K562 (cell line): Measurements from ENCODE around the gene ZNF174. TPM values are rescaled to one million over a fixed set of nuclear protein-coding genes. Genes with fewer than 3 reads are reported as not detected.
A peak's percentile ranks its signal among the peaks of the same experiment; 100 is the strongest.

ENCODE experiments used
- ATF7 ChIP-seq: fragments of 450-650 bp; IDR thresholded peaks from 2 replicates; pipeline ENCODE4 v1.7.1; 2014; ENCODE audit warnings: mild to moderate bottlenecking, moderate library complexity
- CBX3 ChIP-seq, 2 experiments: IDR thresholded peaks; 1 replicate in 1 of 2; 2 replicates in 1 of 2; pipeline ENCODE4 v1.6.1; 2012; ENCODE audit warnings: inconsistent platforms in 2 of 2, low read length in 2 of 2, borderline replicate concordance in 1 of 2, control low read depth in 1 of 2
- EHMT2 ChIP-seq: fragments of 450-650 bp; IDR thresholded peaks from 2 replicates; pipeline ENCODE4 v1.6.1; 2018; ENCODE audit warnings: antibody characterized with exemption
- FIP1L1 ChIP-seq: fragments of 200-400 bp; formaldehyde crosslinking; IDR thresholded peaks from 2 replicates; pipeline ENCODE4 v1.6.1; 2018; ENCODE audit warnings: mild to moderate bottlenecking, low read depth, low read length; ENCODE audit not compliant: poor library complexity, severe bottlenecking
- FOXJ3 ChIP-seq: sonication (generic); formaldehyde crosslinking; IDR thresholded peaks from 2 replicates; pipeline ENCODE4 v1.4.0; 2020; ENCODE audit warnings: mild to moderate bottlenecking, missing genetic modification reagents
- FOXP1 ChIP-seq: sonication (generic); formaldehyde crosslinking; IDR thresholded peaks from 2 replicates; pipeline ENCODE4 v1.8.0; 2022; ENCODE audit warnings: mild to moderate bottlenecking, missing genetic modification reagents
- HMG20A ChIP-seq: fragments of 450-650 bp; formaldehyde crosslinking; conservative IDR thresholded peaks from 2 replicates; pipeline ENCODE4 v1.4.0; 2020; ENCODE audit warnings: mild to moderate bottlenecking, mixed read lengths
- KLF1 ChIP-seq: fragments of 450-650 bp; IDR thresholded peaks from 2 replicates; pipeline ENCODE4 v1.6.1; 2016; ENCODE audit warnings: missing genetic modification characterization, missing compliant biosample characterization
- MLX ChIP-seq, 2 experiments: fragments of 450-650 bp in 1 of 2; sonication (generic) in 1 of 2; formaldehyde crosslinking; conservative IDR thresholded peaks; 2 replicates each; pipeline versions ENCODE4 v1.4.0 to v1.8.1; 2020 to 2022; ENCODE audit warnings: mild to moderate bottlenecking in 1 of 2, missing genetic modification reagents in 1 of 2
- MYC ChIP-seq, 2 experiments: fragments of 250-450 bp in 1 of 2; sonication (Bioruptor Pico) in 1 of 2; IDR thresholded peaks; 2 replicates each; pipeline versions ENCODE4 v1.5.1 to v1.6.1; 2012 to 2021; ENCODE audit warnings: low read depth in 2 of 2, borderline replicate concordance in 1 of 2, improper control_type of control experiment in 1 of 2, low read length in 1 of 2, mild to moderate bottlenecking in 1 of 2, moderate library complexity in 1 of 2
- POLR2H ChIP-seq: IDR thresholded peaks from 2 replicates; pipeline ENCODE4 v1.6.1; 2016; ENCODE audit warnings: missing genetic modification characterization, low read depth, mild to moderate bottlenecking, control low read depth, missing compliant biosample characterization, moderate library complexity
- TOE1 ChIP-seq, 2 experiments: fragments of 450-650 bp in 1 of 2; sonication (generic) in 1 of 2; formaldehyde crosslinking in 1 of 2; IDR thresholded peaks; 2 replicates each; pipeline versions ENCODE4 v1.7.1 to v1.8.0; 2016 to 2022; ENCODE audit warnings: borderline replicate concordance in 2 of 2, mild to moderate bottlenecking in 2 of 2, antibody characterized with exemption in 1 of 2, inconsistent platforms in 1 of 2, low read depth in 1 of 2, missing genetic modification reagents in 1 of 2, moderate library complexity in 1 of 2
- ZNF512 ChIP-seq: IDR thresholded peaks from 2 replicates; pipeline ENCODE4 v1.6.1; 2016; ENCODE audit warnings: missing genetic modification characterization, missing compliant biosample characterization
- ZNF717 ChIP-seq: fragments of 250-450 bp; sonication (Bioruptor Pico); IDR thresholded peaks from 2 replicates; pipeline ENCODE4 v1.5.0; 2021
- polyA plus RNA-seq, 8 experiments: library from polyadenylated mRNA; depleted of rRNA in 4 of 8; stranded (reverse) in 5 of 8; unstranded in 3 of 8; fragments of >200 nt; fragmentation: Nextera tagmentation in 2 of 8; fragmentation: Illumina TruSeq in 1 of 8; extraction: Ambion mirVana in 2 of 8; extraction: Trizol in 1 of 8; gene quantifications; 2 replicates each; pipeline versions ENCODE4 v1.2.1 to v1.2.3, GENCODE V29; 2011 to 2014; ENCODE audit warnings: inconsistent platforms in 1 of 8, missing spikeins in 1 of 8
- total RNA-seq, 7 experiments: library from RNA; depleted of rRNA in 6 of 7; stranded (reverse); fragments of >200 nt in 6 of 7; fragmentation: Illumina TruSeq in 2 of 7; extraction: Trizol in 2 of 7; gene quantifications; 2 replicates each; pipeline versions ENCODE4 v1.2.1 to v1.2.3, GENCODE V29; 2011 to 2021; ENCODE audit warnings: low replicate concordance in 1 of 7
- TF ChIP-seq, protein P1 (sequence below): fragments of 450-650 bp; IDR thresholded peaks from 2 replicates; pipeline ENCODE4 v1.6.1; 2016
- TF ChIP-seq, protein P2 (sequence below): fragments of 450-650 bp; IDR thresholded peaks from 2 replicates; pipeline ENCODE4 v1.6.1; 2018; ENCODE audit warnings: mild to moderate bottlenecking, low read depth; ENCODE audit not compliant: partially characterized antibody
- TF ChIP-seq, protein P3 (sequence below): fragments of 200-800 bp; sonication (Bioruptor generic); IDR thresholded peaks from 2 replicates; pipeline ENCODE4 v1.6.1; 2016; ENCODE audit warnings: missing genetic modification characterization, missing compliant biosample characterization

The ZNF174 gene
- total and polyA plus RNA-seq, 9 of the 15 experiments (the other 6 are each of a cell fraction or from before 2014, with no cell fraction given) = 5.1 to 19.1 (median 12.5) TPM

GRCh38 chr16:3383045-3383448 lies 18.0 kb upstream of the ZNF174 start (continued):
- TF ChIP-seq, protein P1, sequence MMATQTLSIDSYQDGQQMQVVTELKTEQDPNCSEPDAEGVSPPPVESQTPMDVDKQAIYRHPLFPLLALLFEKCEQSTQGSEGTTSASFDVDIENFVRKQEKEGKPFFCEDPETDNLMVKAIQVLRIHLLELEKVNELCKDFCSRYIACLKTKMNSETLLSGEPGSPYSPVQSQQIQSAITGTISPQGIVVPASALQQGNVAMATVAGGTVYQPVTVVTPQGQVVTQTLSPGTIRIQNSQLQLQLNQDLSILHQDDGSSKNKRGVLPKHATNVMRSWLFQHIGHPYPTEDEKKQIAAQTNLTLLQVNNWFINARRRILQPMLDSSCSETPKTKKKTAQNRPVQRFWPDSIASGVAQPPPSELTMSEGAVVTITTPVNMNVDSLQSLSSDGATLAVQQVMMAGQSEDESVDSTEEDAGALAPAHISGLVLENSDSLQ = no peak
- no peak for TF ChIP-seq ZNF512 (tag)
- TF ChIP-seq ATF7 = 0 out of 2 replicates have a peak, but pooled peaks have one; percentile 20
- no peak for TF ChIP-seq ZNF717 (CRISPR knock-in tag)
- TF ChIP-seq CBX3 (IDR thresholded peaks at IDR 0.05; ENCODE audit: borderline replicate concordance in 1 of 2, low read length in 2 of 2) = peak; percentile 94 to 96
- TF ChIP-seq HMG20A = no peak
- TF ChIP-seq FOXJ3 (CRISPR knock-in tag) = no peak
- no peak for TF ChIP-seq TOE1 (IDR thresholded peaks at IDR 0.05; ENCODE audit: borderline replicate concordance)
- no peak for TF ChIP-seq TOE1 (CRISPR knock-in tag; IDR thresholded peaks at IDR 0.05; ENCODE audit: borderline replicate concordance, low read depth)
- TF ChIP-seq EHMT2 = no peak
- no peak for TF ChIP-seq POLR2H
- TF ChIP-seq MLX (CRISPR knock-in tag; conservative IDR thresholded peaks at IDR 0.05) = no peak
- TF ChIP-seq FOXP1 (CRISPR knock-in tag) = no peak
- TF ChIP-seq, protein P2, sequence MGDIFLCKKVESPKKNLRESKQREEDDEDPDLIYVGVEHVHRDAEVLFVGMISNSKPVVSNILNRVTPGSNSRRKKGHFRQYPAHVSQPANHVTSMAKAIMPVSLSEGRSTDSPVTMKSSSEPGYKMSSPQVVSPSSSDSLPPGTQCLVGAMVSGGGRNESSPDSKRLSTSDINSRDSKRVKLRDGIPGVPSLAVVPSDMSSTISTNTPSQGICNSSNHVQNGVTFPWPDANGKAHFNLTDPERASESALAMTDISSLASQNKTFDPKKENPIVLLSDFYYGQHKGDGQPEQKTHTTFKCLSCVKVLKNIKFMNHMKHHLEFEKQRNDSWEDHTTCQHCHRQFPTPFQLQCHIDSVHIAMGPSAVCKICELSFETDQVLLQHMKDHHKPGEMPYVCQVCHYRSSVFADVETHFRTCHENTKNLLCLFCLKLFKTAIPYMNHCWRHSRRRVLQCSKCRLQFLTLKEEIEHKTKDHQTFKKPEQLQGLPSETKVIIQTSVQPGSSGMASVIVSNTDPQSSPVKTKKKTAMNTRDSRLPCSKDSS = peak; percentile 98
- TF ChIP-seq, protein P3, sequence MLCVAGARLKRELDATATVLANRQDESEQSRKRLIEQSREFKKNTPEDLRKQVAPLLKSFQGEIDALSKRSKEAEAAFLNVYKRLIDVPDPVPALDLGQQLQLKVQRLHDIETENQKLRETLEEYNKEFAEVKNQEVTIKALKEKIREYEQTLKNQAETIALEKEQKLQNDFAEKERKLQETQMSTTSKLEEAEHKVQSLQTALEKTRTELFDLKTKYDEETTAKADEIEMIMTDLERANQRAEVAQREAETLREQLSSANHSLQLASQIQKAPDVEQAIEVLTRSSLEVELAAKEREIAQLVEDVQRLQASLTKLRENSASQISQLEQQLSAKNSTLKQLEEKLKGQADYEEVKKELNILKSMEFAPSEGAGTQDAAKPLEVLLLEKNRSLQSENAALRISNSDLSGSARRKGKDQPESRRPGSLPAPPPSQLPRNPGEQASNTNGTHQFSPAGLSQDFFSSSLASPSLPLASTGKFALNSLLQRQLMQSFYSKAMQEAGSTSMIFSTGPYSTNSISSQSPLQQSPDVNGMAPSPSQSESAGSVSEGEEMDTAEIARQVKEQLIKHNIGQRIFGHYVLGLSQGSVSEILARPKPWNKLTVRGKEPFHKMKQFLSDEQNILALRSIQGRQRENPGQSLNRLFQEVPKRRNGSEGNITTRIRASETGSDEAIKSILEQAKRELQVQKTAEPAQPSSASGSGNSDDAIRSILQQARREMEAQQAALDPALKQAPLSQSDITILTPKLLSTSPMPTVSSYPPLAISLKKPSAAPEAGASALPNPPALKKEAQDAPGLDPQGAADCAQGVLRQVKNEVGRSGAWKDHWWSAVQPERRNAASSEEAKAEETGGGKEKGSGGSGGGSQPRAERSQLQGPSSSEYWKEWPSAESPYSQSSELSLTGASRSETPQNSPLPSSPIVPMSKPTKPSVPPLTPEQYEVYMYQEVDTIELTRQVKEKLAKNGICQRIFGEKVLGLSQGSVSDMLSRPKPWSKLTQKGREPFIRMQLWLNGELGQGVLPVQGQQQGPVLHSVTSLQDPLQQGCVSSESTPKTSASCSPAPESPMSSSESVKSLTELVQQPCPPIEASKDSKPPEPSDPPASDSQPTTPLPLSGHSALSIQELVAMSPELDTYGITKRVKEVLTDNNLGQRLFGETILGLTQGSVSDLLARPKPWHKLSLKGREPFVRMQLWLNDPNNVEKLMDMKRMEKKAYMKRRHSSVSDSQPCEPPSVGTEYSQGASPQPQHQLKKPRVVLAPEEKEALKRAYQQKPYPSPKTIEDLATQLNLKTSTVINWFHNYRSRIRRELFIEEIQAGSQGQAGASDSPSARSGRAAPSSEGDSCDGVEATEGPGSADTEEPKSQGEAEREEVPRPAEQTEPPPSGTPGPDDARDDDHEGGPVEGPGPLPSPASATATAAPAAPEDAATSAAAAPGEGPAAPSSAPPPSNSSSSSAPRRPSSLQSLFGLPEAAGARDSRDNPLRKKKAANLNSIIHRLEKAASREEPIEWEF = no peak
- no peak for TF ChIP-seq FIP1L1
- TF ChIP-seq MYC (IDR thresholded peaks at IDR 0.05; ENCODE audit: low read depth, low read length) = no peak
- no peak for TF ChIP-seq MYC (CRISPR knock-in tag; IDR thresholded peaks at IDR 0.05; ENCODE audit: borderline replicate concordance, low read depth)
- TF ChIP-seq KLF1 (tag) = no peak
